Medulla oblongata (tissue), 1 donor: ENCODE results near the gene TAS2R30.
"Not testable (repeated sequence)": the region's sequence is repeated elsewhere in the genome, so short reads cannot be mapped to it uniquely, and the experiment has no call there.

Experiments
- DNase-seq: peaks from one replicate; pipeline ENCODE4 v3.0.0-alpha.2; 2015; ENCODE audit errors: extremely low spot score

TAS2R30 gene

DNA sequence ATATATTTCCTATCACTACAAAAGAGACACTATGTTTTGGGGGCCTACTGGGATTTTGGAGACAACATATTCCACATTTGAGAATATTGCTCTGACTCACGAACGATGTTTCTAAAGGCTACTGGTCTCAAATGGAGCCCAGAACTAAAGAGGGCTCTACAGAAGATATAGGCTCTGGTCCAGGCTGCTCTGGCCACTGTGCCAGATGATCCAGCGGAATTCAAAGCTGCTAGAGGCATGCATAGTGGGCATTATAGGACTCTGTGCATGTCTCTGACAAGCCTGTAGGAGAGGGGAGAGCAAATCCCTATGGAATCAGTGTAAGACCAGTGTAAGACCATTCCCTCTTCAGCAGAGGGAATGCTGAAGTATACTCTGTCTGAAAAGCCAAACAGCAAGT lies 4.1 kb downstream of the TAS2R30 start:
- DNase-seq = no peak

GRCh38 chr12:11114130-11114529 lies 20.3 kb downstream of the TAS2R30 start:
- not testable (repeated sequence) for DNase-seq

GRCh38 chr12:11111213-11111612 lies 23.2 kb downstream of the TAS2R30 start:
- DNase-seq = not testable (repeated sequence)

DNA sequence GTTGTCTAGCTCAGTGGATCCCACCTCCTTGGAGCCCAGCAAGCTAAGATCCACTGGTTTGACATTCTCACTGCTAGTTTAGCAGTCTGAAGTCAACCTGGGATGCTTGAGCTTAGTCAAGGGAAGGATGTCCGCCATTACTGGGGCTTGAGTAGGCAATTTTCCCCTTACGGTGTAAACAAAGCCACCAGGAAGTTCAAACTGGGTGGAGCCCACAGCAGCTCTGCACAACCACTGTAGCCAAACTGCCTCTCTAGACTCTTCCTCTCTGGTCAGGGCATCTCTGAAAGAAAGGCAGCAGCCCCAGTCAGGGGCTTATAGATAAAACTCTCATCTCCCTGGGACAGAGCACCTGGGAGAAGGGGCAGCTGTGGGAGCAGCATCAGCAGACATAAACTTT lies 25.6 kb downstream of the TAS2R30 start:
- DNase-seq = no peak

GRCh38 chr12:11107719-11108118 lies 26.7 kb downstream of the TAS2R30 start:
- no peak for DNase-seq

- DNase-seq = no peak
Measured at GRCh38 chr12:11106288-11106687, 28.2 kb downstream of the TAS2R30 start.

DNA sequence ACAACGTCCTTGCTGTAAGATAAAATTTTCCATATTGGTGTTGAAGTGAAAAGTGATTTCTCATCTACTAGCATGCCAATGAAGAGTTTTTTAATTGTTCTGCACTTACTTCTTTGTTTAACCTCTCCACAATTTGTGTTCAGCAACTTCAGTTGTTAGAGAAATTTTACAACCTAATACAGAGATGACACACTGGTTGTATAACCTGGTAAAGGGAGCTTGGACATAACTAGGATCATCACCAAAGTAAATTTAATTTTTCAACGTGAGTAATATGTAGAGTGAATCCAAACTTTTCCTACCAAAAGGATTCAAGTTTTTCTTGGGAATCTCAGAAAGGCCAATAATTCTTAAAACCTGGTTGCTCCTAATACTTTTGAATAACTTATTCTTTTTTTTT lies 28.9 kb downstream of the TAS2R30 start:
- DNase-seq = no peak

GRCh38 chr12:11094910-11095309 lies 39.5 kb downstream of the TAS2R30 start:
- not testable (repeated sequence) for DNase-seq

DNA sequence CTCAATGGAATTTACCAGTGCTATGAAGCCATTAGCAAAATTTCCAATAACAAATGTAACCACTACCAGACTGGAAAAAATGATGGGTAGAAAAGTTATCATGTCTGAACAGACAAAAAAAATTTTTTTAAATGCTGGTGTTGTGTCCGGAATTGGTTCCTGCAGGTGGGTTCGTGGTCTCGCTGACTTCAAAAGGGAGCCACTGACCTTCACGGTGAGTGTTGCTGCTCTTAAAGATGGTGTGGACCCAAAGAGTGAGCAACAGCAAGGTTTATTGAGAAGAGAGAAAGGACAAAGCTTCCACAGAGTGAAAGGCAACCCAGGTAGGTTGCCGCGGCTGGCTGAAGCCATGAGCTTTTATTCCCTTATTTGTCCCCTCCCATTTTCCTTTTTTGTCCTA lies 42.3 kb downstream of the TAS2R30 start, which contains the start of gene TAS2R43:
TSS of gene TAS2R43 (minus strand) at position 186 of the 400 bp plus-strand sequence. CDS start at position 102, 84 bp downstream.
- DNase-seq = no peak

DNA sequence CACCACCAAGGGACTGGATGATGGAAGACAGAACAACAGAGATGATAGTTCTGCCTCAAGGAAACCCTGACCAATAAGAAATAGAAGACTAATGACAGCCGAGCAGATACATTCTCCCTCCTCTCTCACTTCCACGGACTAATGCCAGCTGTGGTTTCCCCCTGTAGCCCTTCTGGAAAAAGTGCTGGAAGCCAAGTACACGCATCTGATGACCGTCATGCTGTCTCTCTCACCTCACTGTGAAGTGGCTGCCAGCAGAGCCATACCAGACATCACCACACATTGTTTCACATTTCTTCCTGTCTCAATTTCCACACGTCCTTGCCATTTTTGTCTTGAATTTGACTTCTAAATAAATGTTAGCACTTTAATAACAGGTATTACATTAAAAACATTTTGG lies 45.2 kb downstream of the TAS2R30 start:
- no peak for DNase-seq

DNA sequence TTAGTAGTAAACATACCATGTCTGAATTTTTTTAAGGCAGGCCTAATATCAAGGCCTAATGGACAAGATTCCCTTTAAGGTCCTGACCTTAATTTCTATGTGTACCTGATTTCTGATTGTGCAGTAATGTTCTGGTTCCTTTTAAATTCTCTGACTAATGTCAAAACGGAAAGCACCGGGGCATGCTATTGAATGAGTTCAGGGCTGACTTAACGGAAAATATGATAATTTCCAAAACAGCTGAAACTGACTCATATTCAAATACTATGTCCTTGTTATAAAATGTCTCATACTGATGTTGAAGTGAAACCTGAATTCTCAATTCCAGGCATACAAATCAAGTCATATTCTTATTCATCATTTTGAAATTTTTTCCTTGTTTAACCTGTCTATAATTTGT lies 49.0 kb downstream of the TAS2R30 start:
- DNase-seq = no peak
